Upper lobe of left lung (tissue), 4 donors: ENCODE data around the gene SSTR3.

ENCODE experiments used
- CTCF ChIP-seq, 6 experiments: fragments of 450-650 bp in 4 of 6; fragments of 200-600 bp in 2 of 6; sonication (generic) in 2 of 6; IDR thresholded peaks; one replicate each; pipeline ENCODE4 v1.5.1; 2016 to 2019; ENCODE audit warnings: antibody characterized with exemption in 6 of 6
- EP300 ChIP-seq, 4 donors: sonication (generic); formaldehyde crosslinking; IDR thresholded peaks; one replicate each; pipeline ENCODE4 v1.5.1; 2017; ENCODE audit warnings: antibody characterized with exemption in 4 of 4, control low read depth in 2 of 4
- POLR2A ChIP-seq, 4 donors: fragments of 450-650 bp; IDR thresholded peaks; one replicate each; pipeline ENCODE4 v1.5.1; 2016 to 2017; ENCODE audit warnings: antibody characterized with exemption in 4 of 4, mild to moderate bottlenecking in 2 of 4

DNA sequence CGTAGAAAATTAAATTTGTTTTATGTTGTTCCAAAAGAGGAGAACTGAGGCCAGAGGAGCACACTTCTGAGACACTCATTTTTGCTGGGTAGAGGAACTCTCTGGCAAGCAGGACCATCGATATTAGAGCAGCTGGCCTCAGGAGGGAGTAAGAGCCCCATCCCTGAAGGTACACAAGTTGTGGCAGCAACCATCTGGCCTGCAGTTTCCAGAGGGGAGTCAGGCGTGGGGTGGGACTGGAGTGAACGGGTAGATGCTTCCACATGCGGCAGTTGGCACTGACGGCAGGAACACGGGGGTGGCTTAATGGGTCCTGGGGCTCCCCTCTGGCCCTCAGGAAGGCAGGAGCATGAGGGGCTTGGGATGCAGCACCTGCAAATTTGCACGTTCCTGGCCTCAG, 13.2 kb upstream of the SSTR3 start:
- no peak for TF ChIP-seq EP300 (IDR thresholded peaks at IDR 0.05)
- TF ChIP-seq CTCF (IDR thresholded peaks at IDR 0.05), result no peak
- no peak for TF ChIP-seq POLR2A (IDR thresholded peaks at IDR 0.05)
